Keratinocyte (primary cell): ENCODE data around the gene IRF8. TPM values are rescaled to one million over a fixed set of nuclear protein-coding genes. Genes with fewer than 3 reads are reported as not detected.

Experiments used
- DNase-seq: peaks from one replicate; pipeline ENCODE4 v3.0.0-alpha.2; 2011; ENCODE audit warnings: low read depth, missing footprints, low spot score
- FAIRE-seq: peaks from 2 replicates; lab custom pipeline; 2011; peaks lifted over from hg19 to GRCh38; lab: Jason Lieb, UNC
- H2AFZ ChIP-seq: 2 replicates; pipeline ENCODE4 v1.6.0; 2012; ENCODE audit warnings: low read length, control low read depth, inconsistent platforms; ENCODE audit not compliant: control insufficient read depth
- H3K27ac ChIP-seq: 2 replicates; pipeline ENCODE4 v1.5.1; 2011; ENCODE audit warnings: low read length; ENCODE audit not compliant: control insufficient read depth, insufficient read depth
- H3K27me3 ChIP-seq: 3 replicates; pipeline ENCODE4 v1.6.0; 2011; ENCODE audit warnings: low read length; ENCODE audit not compliant: control insufficient read depth, insufficient read depth; ENCODE audit errors: extremely low read depth
- H3K36me3 ChIP-seq, 2 experiments: 2 replicates in 1 of 2; 3 replicates in 1 of 2; pipeline ENCODE4 v1.5.1; 2011; ENCODE audit warnings: low read length in 2 of 2, mild to moderate bottlenecking in 1 of 2; ENCODE audit not compliant: control insufficient read depth in 2 of 2, insufficient read depth in 2 of 2; ENCODE audit errors: extremely low read depth in 1 of 2
- H3K4me1 ChIP-seq: 3 replicates; pipeline ENCODE4 v1.5.1; 2011; ENCODE audit warnings: low read length; ENCODE audit not compliant: control insufficient read depth, insufficient read depth; ENCODE audit errors: extremely low read depth
- H3K4me2 ChIP-seq: 3 replicates; pipeline ENCODE4 v1.6.0; 2011; ENCODE audit warnings: low read depth, low read length; ENCODE audit not compliant: control insufficient read depth, insufficient read depth; ENCODE audit errors: extremely low read depth
- H3K4me3 ChIP-seq, 3 experiments: fragments of 200-600 bp in 1 of 3; sonication (generic) in 1 of 3; 2 replicates in 2 of 3; 3 replicates in 1 of 3; pipeline ENCODE4 v1.5.1; 2011 to 2016; ENCODE audit warnings: low read length in 3 of 3, mild to moderate bottlenecking in 3 of 3, control low read depth in 2 of 3, inconsistent platforms in 1 of 3, low read depth in 1 of 3, mixed read lengths in 1 of 3, mixed run types in 1 of 3, moderate library complexity in 1 of 3; ENCODE audit not compliant: control insufficient read depth in 2 of 3, insufficient read depth in 2 of 3; ENCODE audit errors: extremely low read depth in 1 of 3
- H3K79me2 ChIP-seq: 2 replicates; pipeline ENCODE4 v1.6.0; 2012; ENCODE audit warnings: low read length; ENCODE audit not compliant: control insufficient read depth, insufficient read depth
- H3K9ac ChIP-seq: 3 replicates; pipeline ENCODE4 v1.6.0; 2011; ENCODE audit warnings: low read length; ENCODE audit not compliant: control insufficient read depth, insufficient read depth; ENCODE audit errors: extremely low read depth
- H3K9me1 ChIP-seq: 3 replicates; pipeline ENCODE4 v1.6.0; 2011; ENCODE audit warnings: low read length; ENCODE audit not compliant: control insufficient read depth, insufficient read depth; ENCODE audit errors: extremely low read depth
- H3K9me3 ChIP-seq: 2 replicates; pipeline ENCODE4 v1.5.1; 2012; ENCODE audit warnings: low read depth, low read length; ENCODE audit not compliant: control insufficient read depth
- H4K20me1 ChIP-seq: 3 replicates; pipeline ENCODE4 v1.6.0; 2011; ENCODE audit warnings: low read length; ENCODE audit not compliant: control insufficient read depth, insufficient read depth; ENCODE audit errors: extremely low read depth
- EZH2 ChIP-seq: IDR thresholded peaks from one replicate; pipeline ENCODE4 v1.6.1; 2012; ENCODE audit warnings: inconsistent platforms, mild to moderate bottlenecking, low read length, moderate library complexity
- dilution Hi-C: fragments of 300-500 bp; cut with MboI; formaldehyde crosslinking; loops from one replicate; pipeline ENCODE4 v1.7.0; 2020; ENCODE audit warnings: low sequenced_read_pairs; ENCODE audit not compliant: extremely low pct_ligation_motif_present
- polyA plus RNA-seq, 5 experiments: library from polyadenylated mRNA; depleted of rRNA in 3 of 5; stranded (reverse) in 3 of 5; stranded (forward) in 1 of 5; unstranded in 1 of 5; fragments of >200 nt; gene quantifications; 1 replicate in 1 of 5; 2 replicates in 3 of 5; 3 replicates in 1 of 5; pipeline versions ENCODE4 v1.2.1 to v1.2.3, GENCODE V29; 2011 to 2012; ENCODE audit warnings: missing spikeins in 2 of 5, low read depth in 1 of 5, low replicate concordance in 1 of 5
- TF ChIP-seq, protein P1 (sequence below), 3 experiments: IDR thresholded peaks in 1 of 3; conservative IDR thresholded peaks in 1 of 3; optimal IDR thresholded peaks in 1 of 3; 2 replicates in 2 of 3; 3 replicates in 1 of 3; pipeline versions ENCODE3 to v1.5.1; 2011; ENCODE audit warnings: low read length in 3 of 3, mild to moderate bottlenecking in 3 of 3, moderate library complexity in 2 of 3, control low read depth in 1 of 3, inconsistent platforms in 1 of 3; ENCODE audit not compliant: insufficient read depth in 2 of 3; ENCODE audit errors: extremely low read depth in 1 of 3

Gene IRF8
- polyA plus RNA-seq, 1 donor (not counting 4 experiments of a cell fraction or from before 2014, with no cell fraction given): not detected

DNA sequence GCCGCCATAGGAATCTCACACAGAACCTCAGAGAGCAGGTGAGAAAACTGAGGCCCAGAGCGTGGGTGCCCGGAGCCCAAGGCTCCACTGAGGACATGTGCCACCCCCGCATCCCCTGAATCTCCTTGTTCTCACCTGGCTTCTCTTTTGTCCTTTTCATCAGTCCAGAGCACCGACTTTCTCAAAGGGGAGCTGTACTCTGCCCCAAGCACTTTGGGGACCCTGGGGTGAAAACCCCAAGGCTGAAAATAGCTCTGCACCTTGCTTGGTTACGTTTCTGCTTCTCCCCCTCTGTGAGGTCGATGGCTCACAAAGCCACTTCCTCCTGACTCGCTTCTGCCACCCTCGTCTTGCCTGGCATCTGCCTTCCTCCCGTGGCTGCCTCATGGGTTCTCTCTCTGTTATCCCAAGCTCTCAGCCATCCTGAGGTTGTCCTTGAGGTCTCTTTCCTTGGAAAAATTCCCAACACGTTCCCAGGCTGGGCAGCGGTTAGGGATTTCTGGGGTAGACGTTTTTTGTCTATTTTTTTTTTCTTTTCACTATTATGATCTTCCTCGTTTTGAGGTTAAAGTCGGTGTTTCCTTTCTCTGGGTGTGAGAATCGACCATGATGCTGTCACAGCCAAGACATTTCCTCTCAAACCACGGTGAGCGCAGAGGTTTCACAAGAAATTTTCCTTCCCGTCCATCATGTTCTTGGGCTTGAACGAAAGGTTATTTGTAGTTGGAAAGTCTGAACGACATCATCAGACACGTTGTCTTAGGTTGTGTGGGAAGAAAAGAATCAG, 37.2 kb downstream of the IRF8 start:
- DNase-seq: no peak
- no peaks in the 10 kb centered on the region for H3K36me3 ChIP-seq

GRCh38 chr16:85936816-85937215, 37.9 kb downstream of the IRF8 start:
- Histone ChIP-seq H3K36me3 (no peaks in the 10 kb centered on the region), H3K79me2 (no peaks in the 10 kb centered on the region), H3K9me3 (no peaks in the 10 kb centered on the region), H2AFZ (no peak overlapping the region), H3K27ac (no peak overlapping the region), H4K20me1 (no peaks in the 10 kb centered on the region), H3K4me3 (no peak overlapping the region), H3K4me1 (no peaks in the 10 kb centered on the region), H3K9ac (no peak overlapping the region), H3K9me1 (no peaks in the 10 kb centered on the region), H3K27me3 (no peaks in the 10 kb centered on the region), H3K4me2 (no peak overlapping the region)
- dilution Hi-C loops: loop anchor here (10.0 kb wide), 1 partner anchor 82 kb away; no protein-coding TSS in a partner anchor
- FAIRE-seq: no peak
- TF ChIP-seq EZH2: no peak
- TF ChIP-seq, protein P1, sequence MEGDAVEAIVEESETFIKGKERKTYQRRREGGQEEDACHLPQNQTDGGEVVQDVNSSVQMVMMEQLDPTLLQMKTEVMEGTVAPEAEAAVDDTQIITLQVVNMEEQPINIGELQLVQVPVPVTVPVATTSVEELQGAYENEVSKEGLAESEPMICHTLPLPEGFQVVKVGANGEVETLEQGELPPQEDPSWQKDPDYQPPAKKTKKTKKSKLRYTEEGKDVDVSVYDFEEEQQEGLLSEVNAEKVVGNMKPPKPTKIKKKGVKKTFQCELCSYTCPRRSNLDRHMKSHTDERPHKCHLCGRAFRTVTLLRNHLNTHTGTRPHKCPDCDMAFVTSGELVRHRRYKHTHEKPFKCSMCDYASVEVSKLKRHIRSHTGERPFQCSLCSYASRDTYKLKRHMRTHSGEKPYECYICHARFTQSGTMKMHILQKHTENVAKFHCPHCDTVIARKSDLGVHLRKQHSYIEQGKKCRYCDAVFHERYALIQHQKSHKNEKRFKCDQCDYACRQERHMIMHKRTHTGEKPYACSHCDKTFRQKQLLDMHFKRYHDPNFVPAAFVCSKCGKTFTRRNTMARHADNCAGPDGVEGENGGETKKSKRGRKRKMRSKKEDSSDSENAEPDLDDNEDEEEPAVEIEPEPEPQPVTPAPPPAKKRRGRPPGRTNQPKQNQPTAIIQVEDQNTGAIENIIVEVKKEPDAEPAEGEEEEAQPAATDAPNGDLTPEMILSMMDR (optimal IDR thresholded peaks at IDR 0.05 in 1 of 3, IDR thresholded peaks at IDR 0.05 in 1 of 3, conservative IDR thresholded peaks at IDR 0.05 in 1 of 3; ENCODE audit: extremely low read depth in 1 of 3, insufficient read depth in 2 of 3, low read length in 3 of 3): no peak
- DNase-seq: no peak

More for the DNA sequence above, 37.2 kb downstream of the IRF8 start:
- Histone ChIP-seq H2AFZ (no peak overlapping the region), H4K20me1 (no peaks in the 10 kb centered on the region), H3K9me1 (no peaks in the 10 kb centered on the region), H3K9me3 (no peaks in the 10 kb centered on the region), H3K27ac (no peak overlapping the region), H3K4me3 (no peak overlapping the region), H3K27me3 (no peaks in the 10 kb centered on the region), H3K9ac (no peak overlapping the region), H3K4me2 (no peak overlapping the region), H3K4me1 (no peaks in the 10 kb centered on the region), H3K79me2 (no peaks in the 10 kb centered on the region)
- TF ChIP-seq, protein P1 (optimal IDR thresholded peaks at IDR 0.05 in 1 of 3, IDR thresholded peaks at IDR 0.05 in 1 of 3, conservative IDR thresholded peaks at IDR 0.05 in 1 of 3; ENCODE audit: extremely low read depth in 1 of 3, insufficient read depth in 2 of 3, low read length in 3 of 3): no peak
- TF ChIP-seq EZH2: no peak
- no peak for FAIRE-seq
- dilution Hi-C loops: loop anchor here (10.0 kb wide), 1 partner anchor 81 kb away; no protein-coding TSS in a partner anchor
